Endothelial cell of umbilical vein (primary cell): Measurements from ENCODE around the gene PRKAR1B.
"Not testable (repeated sequence)": the region's sequence is repeated elsewhere in the genome, so short reads cannot be mapped to it uniquely, and the experiment has no call there.

ENCODE experiments used
- CTCF ChIP-seq, 2 donors: IDR thresholded peaks; 1 replicate in 1 of 2; 2 replicates in 1 of 2; pipeline ENCODE4 v1.5.1; 2011; ENCODE audit warnings: low read length in 2 of 2, mild to moderate bottlenecking in 2 of 2, moderate library complexity in 2 of 2, control low read depth in 1 of 2, inconsistent platforms in 1 of 2, low read depth in 1 of 2; ENCODE audit not compliant: insufficient read depth in 1 of 2; ENCODE audit errors: extremely low read depth in 1 of 2
- EZH2 ChIP-seq: IDR thresholded peaks from 2 replicates; pipeline ENCODE4 v1.6.1; 2012; ENCODE audit warnings: borderline replicate concordance, low read depth, mild to moderate bottlenecking, moderate library complexity, low read length, inconsistent platforms; ENCODE audit not compliant: severe bottlenecking
- FOS ChIP-seq: IDR thresholded peaks from 2 replicates; pipeline ENCODE4 v1.6.1; 2011; ENCODE audit warnings: mild to moderate bottlenecking, low read length, moderate library complexity, borderline replicate concordance; ENCODE audit not compliant: insufficient read depth
- GATA2 ChIP-seq: IDR thresholded peaks from 2 replicates; pipeline ENCODE4 v1.7.0; 2011; ENCODE audit warnings: low read depth, mild to moderate bottlenecking, moderate library complexity, mixed read lengths, low read length; ENCODE audit not compliant: insufficient read length, insufficient read depth
- JUN ChIP-seq: IDR thresholded peaks from 2 replicates; pipeline ENCODE4 v1.6.1; 2011; ENCODE audit warnings: borderline replicate concordance, low read depth; ENCODE audit not compliant: insufficient read length, insufficient read depth
- MAX ChIP-seq: IDR thresholded peaks from 2 replicates; pipeline ENCODE4 v1.6.1; 2011; ENCODE audit not compliant: insufficient read depth, insufficient read length
- MYC ChIP-seq: IDR thresholded peaks from one replicate; pipeline ENCODE4 v1.6.1; 2011; ENCODE audit warnings: mild to moderate bottlenecking, low read depth, low read length
- POLR2A ChIP-seq: IDR thresholded peaks from 2 replicates; pipeline ENCODE4 v1.6.1; 2012; ENCODE audit warnings: low read depth, mild to moderate bottlenecking, control low read depth, low read length
- POLR2AphosphoS5 ChIP-seq: IDR thresholded peaks from 2 replicates; pipeline ENCODE4 v1.6.1; 2012; ENCODE audit warnings: low read depth, mild to moderate bottlenecking, control low read depth, low read length, moderate library complexity; ENCODE audit not compliant: insufficient read depth

GRCh38 chr7:743341-744127 lies 16.5 kb upstream of the PRKAR1B start:
- TF ChIP-seq MAX; CTCF (IDR thresholded peaks at IDR 0.05; ENCODE audit: extremely low read depth in 1 of 2, insufficient read depth in 1 of 2, low read depth in 1 of 2, low read length in 2 of 2); POLR2AphosphoS5; JUN; EZH2; POLR2A; FOS; GATA2; MYC: not testable (repeated sequence)
